GM13977 (cell line): ENCODE measurements around the gene TMEM178B.

Source experiments
- DNase-seq: peaks from one replicate; pipeline ENCODE4 v3.0.0; 2012; ENCODE audit warnings: low spot score
- CTCF ChIP-seq: IDR thresholded peaks from 2 replicates; pipeline ENCODE4 v1.5.1; 2012; ENCODE audit warnings: mild to moderate bottlenecking, control low read depth; ENCODE audit not compliant: insufficient read depth; ENCODE audit errors: extremely low read depth, missing control alignments
- in situ Hi-C: fragments of 300-500 bp; cut with MboI; formaldehyde crosslinking; loops from one replicate; pipeline ENCODE4 v1.12.0; 2022; ENCODE audit warnings: low sequenced_read_pairs, low pct_unique_long_range_greater_than_20kb, mixed read lengths, inconsistent platforms; ENCODE audit not compliant: unreplicated experiment

Gene TMEM178B

GRCh38 chr7:141370178-141370577, 296.3 kb downstream of the TMEM178B start:
- TF ChIP-seq CTCF = no peak
- no peak for DNase-seq
- in situ Hi-C loops = no loop called here

GRCh38 chr7:141370650-141371049, 296.8 kb downstream of the TMEM178B start:
- in situ Hi-C loops = no loop called here
- no peak for TF ChIP-seq CTCF
- DNase-seq = no peak

GRCh38 chr7:141374425-141374824, 300.6 kb downstream of the TMEM178B start:
- no peak for DNase-seq
- no peak for TF ChIP-seq CTCF
- in situ Hi-C loops = no loop called here

- no peak for TF ChIP-seq CTCF
- in situ Hi-C loops = no loop called here
- no peak for DNase-seq
These were observed 301.6 kb downstream of the TMEM178B start for GRCh38 chr7:141375442-141375841.

GRCh38 chr7:141377906-141378305, 304.0 kb downstream of the TMEM178B start:
- no peak for TF ChIP-seq CTCF
- in situ Hi-C loops = no loop called here

GRCh38 chr7:141378405-141378804, 304.5 kb downstream of the TMEM178B start:
- TF ChIP-seq CTCF = no peak
- in situ Hi-C loops = no loop called here
- DNase-seq = no peak

More at GRCh38 chr7:141377906-141378305, 304.0 kb downstream of the TMEM178B start:
- no peak for DNase-seq
